MM.1S (cell line): ENCODE data around the gene OR2M4.

ENCODE experiments used
- DNase-seq: peaks from one replicate; pipeline ENCODE4 v3.0.0-alpha.2; 2015
- H2AFZ ChIP-seq: fragments of 300-600 bp; sonication (generic); 2 replicates; pipeline ENCODE4 v1.6.0; 2016; ENCODE audit warnings: antibody characterized with exemption, low read length
- H3F3A ChIP-seq: fragments of 300-600 bp; sonication (generic); 2 replicates; pipeline ENCODE4 v1.6.1; 2016; ENCODE audit warnings: mild to moderate bottlenecking, antibody characterized with exemption, low read length, moderate library complexity, mixed read lengths; ENCODE audit not compliant: insufficient read depth
- H3K27ac ChIP-seq: fragments of 300-600 bp; sonication (generic); 2 replicates; pipeline ENCODE4 v1.5.1; 2016; ENCODE audit warnings: mild to moderate bottlenecking, low read length
- H3K27me3 ChIP-seq: fragments of 300-600 bp; sonication (generic); replicated peaks from 2 replicates; pipeline ENCODE4 v1.6.0; 2016; ENCODE audit warnings: low read length; ENCODE audit not compliant: insufficient read depth
- H3K36me3 ChIP-seq: fragments of 300-600 bp; sonication (generic); replicated peaks from 2 replicates; pipeline ENCODE4 v1.6.1; 2016; ENCODE audit warnings: mild to moderate bottlenecking, low read length, mixed read lengths; ENCODE audit not compliant: insufficient read depth
- H3K4me1 ChIP-seq: fragments of 300-600 bp; sonication (generic); 2 replicates; pipeline ENCODE4 v1.6.1; 2016; ENCODE audit warnings: low read length, mixed read lengths
- H3K4me2 ChIP-seq: fragments of 300-600 bp; sonication (generic); 2 replicates; pipeline ENCODE4 v1.6.0; 2016; ENCODE audit warnings: low read depth, low read length
- H3K4me3 ChIP-seq: fragments of 300-600 bp; sonication (generic); 2 replicates; pipeline ENCODE4 v1.5.1; 2016; ENCODE audit warnings: low read length, mixed read lengths
- H3K79me2 ChIP-seq: fragments of 300-600 bp; sonication (generic); 2 replicates; pipeline ENCODE4 v1.6.1; 2016; ENCODE audit warnings: mixed run types, low read length, mixed read lengths
- H3K9ac ChIP-seq: fragments of 300-600 bp; sonication (generic); 2 replicates; pipeline ENCODE4 v1.6.1; 2016; ENCODE audit warnings: low read length, mixed read lengths
- H3K9me2 ChIP-seq: fragments of 300-600 bp; sonication (generic); replicated peaks from 2 replicates; pipeline ENCODE4 v1.6.1; 2016; ENCODE audit warnings: mild to moderate bottlenecking, low read length, mixed read lengths; ENCODE audit not compliant: insufficient read depth
- H3K9me3 ChIP-seq: fragments of 300-600 bp; sonication (generic); replicated peaks from 2 replicates; pipeline ENCODE4 v1.6.1; 2016; ENCODE audit warnings: mild to moderate bottlenecking, low read length, mixed read lengths; ENCODE audit not compliant: insufficient read depth
- H4K20me1 ChIP-seq: fragments of 300-600 bp; sonication (generic); 2 replicates; pipeline ENCODE4 v1.6.1; 2016; ENCODE audit warnings: mild to moderate bottlenecking, low read length, moderate library complexity, mixed read lengths; ENCODE audit not compliant: insufficient read depth
- EZH2 ChIP-seq: fragments of 300-600 bp; sonication (generic); optimal IDR thresholded peaks from 2 replicates; pipeline ENCODE3; 2017; ENCODE audit warnings: low read depth, mild to moderate bottlenecking, antibody characterized with exemption, low read length, mixed read lengths
- EZH2phosphoT487 ChIP-seq: fragments of 300-600 bp; sonication (generic); IDR thresholded peaks from 2 replicates; pipeline ENCODE4 v1.6.1; 2018; ENCODE audit warnings: antibody characterized with exemption, low read length
- TF ChIP-seq, protein P1 (sequence below): fragments of 300-600 bp; sonication (generic); IDR thresholded peaks from 2 replicates; pipeline ENCODE4 v1.5.1; 2016; ENCODE audit warnings: antibody characterized with exemption, low read length, mixed read lengths

The OR2M4 gene

GRCh38 chr1:248225537-248225936, 5.7 kb upstream of the OR2M4 start:
- Histone ChIP-seq H3K4me3 (no peak overlapping the region), H3K9me2 (no peaks in the 10 kb centered on the region), H3K36me3 (no peaks in the 10 kb centered on the region), H3K27ac (no peak overlapping the region), H3K27me3 (no peaks in the 10 kb centered on the region), H3K4me2 (no peak overlapping the region), H3K4me1 (no peaks in the 10 kb centered on the region), H4K20me1 (no peaks in the 10 kb centered on the region), H3F3A (no peaks in the 10 kb centered on the region), H3K9ac (no peak overlapping the region), H2AFZ (no peak overlapping the region), H3K9me3 (no peaks in the 10 kb centered on the region), H3K79me2 (no peaks in the 10 kb centered on the region)
- no peak for TF ChIP-seq EZH2
- TF ChIP-seq, protein P1, sequence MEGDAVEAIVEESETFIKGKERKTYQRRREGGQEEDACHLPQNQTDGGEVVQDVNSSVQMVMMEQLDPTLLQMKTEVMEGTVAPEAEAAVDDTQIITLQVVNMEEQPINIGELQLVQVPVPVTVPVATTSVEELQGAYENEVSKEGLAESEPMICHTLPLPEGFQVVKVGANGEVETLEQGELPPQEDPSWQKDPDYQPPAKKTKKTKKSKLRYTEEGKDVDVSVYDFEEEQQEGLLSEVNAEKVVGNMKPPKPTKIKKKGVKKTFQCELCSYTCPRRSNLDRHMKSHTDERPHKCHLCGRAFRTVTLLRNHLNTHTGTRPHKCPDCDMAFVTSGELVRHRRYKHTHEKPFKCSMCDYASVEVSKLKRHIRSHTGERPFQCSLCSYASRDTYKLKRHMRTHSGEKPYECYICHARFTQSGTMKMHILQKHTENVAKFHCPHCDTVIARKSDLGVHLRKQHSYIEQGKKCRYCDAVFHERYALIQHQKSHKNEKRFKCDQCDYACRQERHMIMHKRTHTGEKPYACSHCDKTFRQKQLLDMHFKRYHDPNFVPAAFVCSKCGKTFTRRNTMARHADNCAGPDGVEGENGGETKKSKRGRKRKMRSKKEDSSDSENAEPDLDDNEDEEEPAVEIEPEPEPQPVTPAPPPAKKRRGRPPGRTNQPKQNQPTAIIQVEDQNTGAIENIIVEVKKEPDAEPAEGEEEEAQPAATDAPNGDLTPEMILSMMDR, result no peak
- no peak for TF ChIP-seq EZH2phosphoT487
- DNase-seq, result no peak

DNA sequence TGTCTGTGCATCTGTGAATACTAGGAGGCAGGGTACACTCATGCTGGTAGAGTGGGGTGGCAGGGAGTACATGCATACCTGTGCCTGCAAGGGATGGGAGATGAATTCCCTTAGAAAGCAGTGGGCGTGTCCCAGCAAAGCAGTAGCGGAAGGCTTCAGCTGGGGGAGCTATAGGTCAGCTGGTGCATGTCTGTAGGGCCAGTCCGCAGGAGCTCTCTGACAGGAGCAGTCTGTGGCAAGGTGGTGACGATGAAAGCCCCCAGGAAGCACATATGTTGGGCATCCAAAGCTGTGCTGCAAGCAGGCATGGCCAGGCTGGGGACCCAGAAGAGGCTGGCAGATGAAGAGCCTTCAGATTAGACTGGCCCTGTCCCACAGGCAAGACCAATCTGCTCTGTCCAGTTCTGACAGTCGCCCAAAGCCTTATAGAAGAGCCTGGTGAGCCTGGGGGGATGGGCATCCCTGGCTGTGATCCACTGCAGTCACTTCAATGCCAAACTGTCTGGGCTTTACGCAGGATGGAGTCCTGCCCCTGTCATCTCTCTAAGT, 1.8 kb upstream of the OR2M4 start:
- no peak overlapping the region for H3K9ac ChIP-seq
- no peak overlapping the region for H3K4me2 ChIP-seq
- H4K20me1 ChIP-seq, result no peaks in the 10 kb centered on the region
- no peaks in the 10 kb centered on the region for H3K9me2 ChIP-seq
- no peak overlapping the region for H3K4me3 ChIP-seq
- H3K4me1 ChIP-seq, result no peaks in the 10 kb centered on the region
- DNase-seq, result no peak
- H3K79me2 ChIP-seq, result no peaks in the 10 kb centered on the region
- H3K27ac ChIP-seq, result no peak overlapping the region
- H3K9me3 ChIP-seq, result no peaks in the 10 kb centered on the region
- TF ChIP-seq EZH2phosphoT487, result no peak
- TF ChIP-seq EZH2, result no peak
- TF ChIP-seq, protein P1, result no peak
- no peak overlapping the region for H2AFZ ChIP-seq
- no peaks in the 10 kb centered on the region for H3K36me3 ChIP-seq
- H3F3A ChIP-seq, result no peaks in the 10 kb centered on the region
- no peaks in the 10 kb centered on the region for H3K27me3 ChIP-seq

- Histone ChIP-seq H3F3A (no peaks in the 10 kb centered on the region), H3K9ac (no peak overlapping the region), H3K79me2 (no peaks in the 10 kb centered on the region), H4K20me1 (no peaks in the 10 kb centered on the region), H3K4me3 (no peak overlapping the region), H3K36me3 (no peaks in the 10 kb centered on the region), H3K9me2 (no peaks in the 10 kb centered on the region), H3K27ac (no peak overlapping the region), H3K4me1 (no peaks in the 10 kb centered on the region), H3K27me3 (no peaks in the 10 kb centered on the region), H3K4me2 (no peak overlapping the region), H3K9me3 (no peaks in the 10 kb centered on the region), H2AFZ (no peak overlapping the region)
- no peak for DNase-seq
- TF ChIP-seq EZH2phosphoT487 (no peak), EZH2 (no peak)
- TF ChIP-seq, protein P1, result no peak
These were observed 8.3 kb downstream of the OR2M4 start for GRCh38 chr1:248239478-248239877.
